ENCODE measurements around the gene SPATS2.

- TF ChIP-seq CTCF (IDR thresholded peaks at IDR 0.05) (no peak), POLR2A (IDR thresholded peaks at IDR 0.05) (no peak)
These were observed 179.9 kb downstream of the SPATS2 start for GRCh38 chr12:49547090-49547690.

Measured in thyroid gland (tissue), 4 donors.